ENCODE results near the gene TMEM256.

The TMEM256 gene

GRCh38 chr17:7408863-7409262 is 5.0 kb upstream of the TMEM256 start:
- H3K27me3 Mint-ChIP-seq = peaks cover 71% of the 10 kb centered on the region
- peaks cover 1% of the 10 kb centered on the region for H3K36me3 Mint-ChIP-seq
- peaks cover 12% of the 10 kb centered on the region for H3K4me1 Mint-ChIP-seq
- H3K9me3 Mint-ChIP-seq = no peaks in the 10 kb centered on the region
- no peak for DNase-seq
- CTCF ChIA-PET = interaction anchor here (0.9 kb wide), 1 partner anchor 11 kb away, joined by 3 read pairs; no protein-coding TSS in a partner anchor
- no peak overlapping the region for H3K27ac Mint-ChIP-seq
- H3K4me3 Mint-ChIP-seq = no peak overlapping the region

DNA sequence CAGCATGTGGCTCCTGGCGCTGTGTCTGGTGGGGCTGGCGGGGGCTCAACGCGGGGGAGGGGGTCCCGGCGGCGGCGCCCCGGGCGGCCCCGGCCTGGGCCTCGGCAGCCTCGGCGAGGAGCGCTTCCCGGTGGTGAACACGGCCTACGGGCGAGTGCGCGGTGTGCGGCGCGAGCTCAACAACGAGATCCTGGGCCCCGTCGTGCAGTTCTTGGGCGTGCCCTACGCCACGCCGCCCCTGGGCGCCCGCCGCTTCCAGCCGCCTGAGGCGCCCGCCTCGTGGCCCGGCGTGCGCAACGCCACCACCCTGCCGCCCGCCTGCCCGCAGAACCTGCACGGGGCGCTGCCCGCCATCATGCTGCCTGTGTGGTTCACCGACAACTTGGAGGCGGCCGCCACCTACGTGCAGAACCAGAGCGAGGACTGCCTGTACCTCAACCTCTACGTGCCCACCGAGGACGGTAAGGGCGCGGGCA is 4.4 kb upstream of the TMEM256 start:
- peaks cover 70% of the 10 kb centered on the region for H3K27me3 Mint-ChIP-seq
- peaks cover 13% of the 10 kb centered on the region for H3K4me1 Mint-ChIP-seq
- CTCF ChIA-PET = interaction anchor here (0.9 kb wide), 1 partner anchor 10 kb away, joined by 3 read pairs; no protein-coding TSS in a partner anchor
- H3K36me3 Mint-ChIP-seq = peaks cover 1% of the 10 kb centered on the region
- H3K27ac Mint-ChIP-seq = no peak overlapping the region
- no peak overlapping the region for H3K4me3 Mint-ChIP-seq
- H3K9me3 Mint-ChIP-seq = no peaks in the 10 kb centered on the region
- DNase-seq = peak; percentile 58

DNA sequence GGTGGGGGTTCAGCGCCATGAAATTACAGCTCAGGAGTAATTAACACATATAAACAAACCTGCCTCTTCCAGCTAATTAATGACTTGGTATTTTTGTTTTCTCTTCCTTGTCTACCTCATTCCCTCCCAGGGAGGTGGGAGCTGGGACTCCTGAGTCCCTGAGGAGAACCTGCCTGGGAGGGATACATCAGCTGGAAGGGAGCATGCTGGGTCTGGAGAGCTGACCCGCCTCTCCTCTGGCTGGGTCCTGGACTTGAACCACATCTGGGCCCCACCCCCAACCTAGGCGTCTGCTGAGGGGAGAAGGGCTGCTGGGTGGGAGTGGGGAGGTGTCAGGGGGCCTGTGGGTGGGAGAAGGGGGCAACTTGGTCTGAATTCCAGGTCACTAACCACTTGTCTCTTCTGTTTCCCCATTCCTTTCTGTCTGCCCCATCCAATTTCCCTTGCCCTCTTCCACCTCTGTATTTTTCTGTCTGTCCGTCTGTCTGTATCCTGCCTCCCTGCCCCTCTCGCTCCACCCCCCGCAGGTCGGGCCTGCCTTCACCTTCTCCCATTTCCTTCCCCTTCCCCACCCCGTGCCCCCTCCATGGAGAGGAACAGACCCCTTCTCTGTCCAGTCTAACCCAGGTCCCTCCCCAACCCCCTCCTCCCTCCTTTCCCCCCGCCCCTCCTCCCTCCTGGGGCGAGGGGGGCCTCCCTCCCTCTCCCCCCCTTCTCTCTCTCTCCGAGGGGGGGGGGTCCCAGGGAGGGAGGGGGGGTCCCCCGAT is 3.8 kb upstream of the TMEM256 start, which contains the start of gene NLGN2:
TSS of gene NLGN2 (plus strand) at position 361 of the 767 bp plus-strand sequence. CDS start 411 bp downstream, outside the sequence.
- Mint-ChIP-seq H3K9me3 (no peaks in the 10 kb centered on the region), H3K27ac (no peak within 1 kb of the TSS), H3K27me3 (peaks cover 64% of the 10 kb centered on the region), H3K36me3 (peaks cover 1% of the 10 kb centered on the region), H3K4me3 (peak within 1 kb of the TSS; percentile 6), H3K4me1 (peaks cover 19% of the 10 kb centered on the region)
- CTCF ChIA-PET = interaction anchor here (0.8 to 1.3 kb wide), 2 partner anchors 71 to 80 kb away, joined by 3 to 4 read pairs; partner anchors contain the start of gene ACAP1
- no peak for DNase-seq

- peaks cover 62% of the 10 kb centered on the region for H3K27me3 Mint-ChIP-seq
- H3K9me3 Mint-ChIP-seq = no peaks in the 10 kb centered on the region
- peaks cover 19% of the 10 kb centered on the region for H3K4me1 Mint-ChIP-seq
- no peak overlapping the region for H3K27ac Mint-ChIP-seq
- peak overlapping the region; percentile 4 for H3K4me3 Mint-ChIP-seq
- DNase-seq = no peak
- peaks cover 1% of the 10 kb centered on the region for H3K36me3 Mint-ChIP-seq
- CTCF ChIA-PET = interaction anchor here (0.6 to 1.3 kb wide), 3 partner anchors 71 to 154 kb away, joined by 3 to 4 read pairs (median 3); partner anchors contain the start of gene ACAP1
Measured at GRCh38 chr17:7407082-7407481, 3.2 kb upstream of the TMEM256 start.

GRCh38 chr17:7406235-7406825 is 2.4 kb upstream of the TMEM256 start:
- peak overlapping the region; percentile 40 for H3K27ac Mint-ChIP-seq

DNA sequence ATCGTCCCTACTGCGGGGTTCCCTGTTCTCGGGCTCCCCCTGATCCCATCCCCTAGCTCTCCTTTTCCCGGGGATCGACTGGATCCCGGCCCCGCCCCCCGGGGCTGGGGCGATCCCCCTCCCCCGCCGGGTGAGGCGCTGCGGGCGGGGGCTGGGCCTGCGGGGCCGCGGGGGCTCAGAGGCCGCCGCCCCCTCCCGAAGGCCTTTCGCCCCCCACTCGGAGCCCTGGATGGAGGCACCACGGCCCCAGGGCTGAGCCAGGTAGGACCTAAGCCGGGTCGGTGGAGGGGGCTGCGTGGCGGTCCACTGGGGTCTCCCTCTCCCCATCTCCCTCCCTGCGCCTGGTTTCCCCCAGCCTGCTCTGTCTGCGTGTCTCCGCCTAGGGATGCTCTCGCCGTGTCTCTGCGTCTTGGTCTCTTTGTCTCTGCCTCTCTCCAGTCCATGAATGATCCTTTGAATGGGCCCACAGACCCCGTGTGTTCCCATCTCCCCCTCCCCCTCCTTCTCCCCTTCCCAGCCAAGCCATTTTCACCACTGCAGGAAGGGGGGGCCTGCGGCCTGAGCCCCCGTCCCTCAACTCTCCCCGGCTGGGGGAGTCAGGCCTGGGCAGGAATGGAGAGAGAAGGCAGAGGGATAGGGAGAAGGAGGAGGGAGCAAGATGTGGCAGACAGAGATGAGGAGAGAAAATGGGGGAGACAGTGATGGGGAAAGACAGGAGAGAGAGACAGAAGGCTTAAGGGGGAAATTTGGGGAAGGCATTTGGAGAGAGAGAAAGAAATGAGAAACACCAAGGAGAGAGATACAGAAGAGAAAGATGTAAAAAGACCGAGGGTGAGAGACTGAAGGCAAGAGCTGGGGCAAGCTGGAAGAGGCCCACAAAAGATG is 1.7 kb upstream of the TMEM256 start:
- Mint-ChIP-seq H3K27ac (peak overlapping the region; percentile 40), H3K4me3 (peak overlapping the region; percentile 95), H3K27me3 (peaks cover 53% of the 10 kb centered on the region), H3K36me3 (peaks cover 5% of the 10 kb centered on the region), H3K9me3 (no peaks in the 10 kb centered on the region), H3K4me1 (peaks cover 22% of the 10 kb centered on the region)
- CTCF ChIA-PET = no interaction called here
- DNase-seq = no peak

More at GRCh38 chr17:7406235-7406825, 2.4 kb upstream of the TMEM256 start:
- H3K4me1 Mint-ChIP-seq = peaks cover 22% of the 10 kb centered on the region
- no peaks in the 10 kb centered on the region for H3K9me3 Mint-ChIP-seq
- CTCF ChIA-PET = interaction anchor here (0.6 to 1.3 kb wide), 2 partner anchors 82 to 155 kb away, joined by 3 to 4 read pairs; no protein-coding TSS in a partner anchor
- no peak for DNase-seq
- H3K27me3 Mint-ChIP-seq = peaks cover 61% of the 10 kb centered on the region
- peak overlapping the region; percentile 68 for H3K4me3 Mint-ChIP-seq
- peaks cover 5% of the 10 kb centered on the region for H3K36me3 Mint-ChIP-seq

DNA sequence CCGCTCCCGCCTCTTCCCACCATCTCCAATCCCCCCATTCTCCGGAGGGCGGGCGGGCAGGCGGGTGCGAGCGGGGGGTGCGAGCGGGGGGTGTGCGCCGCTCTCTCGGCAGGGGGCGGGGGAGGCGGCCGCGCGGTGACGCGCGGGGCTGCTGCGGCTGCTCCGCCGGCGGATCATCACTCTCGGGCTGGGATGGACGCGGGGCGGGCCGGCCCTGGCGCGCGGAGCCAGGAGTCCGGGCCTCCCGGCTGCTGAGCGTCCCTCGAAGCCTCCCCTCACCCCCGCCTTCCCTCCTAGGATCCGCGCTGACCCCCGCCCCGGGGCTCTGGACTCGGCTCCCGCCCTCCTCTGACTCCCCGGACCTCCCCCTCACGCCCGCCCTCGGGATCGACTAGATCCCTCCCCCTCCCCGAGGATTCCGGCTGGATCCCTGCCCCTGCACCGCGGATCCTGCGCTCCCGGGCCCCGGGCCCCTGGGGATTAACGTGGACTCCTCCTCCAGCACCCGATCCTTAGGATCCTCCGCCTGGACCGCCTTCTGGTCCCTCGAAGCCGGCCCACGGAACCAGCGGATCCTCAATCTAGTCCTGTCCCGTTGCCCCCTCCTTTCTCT is 946 bp upstream of the TMEM256 start:
- peak; percentile 81 for DNase-seq
- peak overlapping the region; percentile 95 for H3K4me3 Mint-ChIP-seq

GRCh38 chr17:7403727-7403976 is 245 bp downstream of the TMEM256 start:
- DNase-seq = no peak
- Mint-ChIP-seq H3K36me3 (peaks cover 5% of the 10 kb centered on the region), H3K4me1 (peaks cover 20% of the 10 kb centered on the region), H3K27me3 (peaks cover 41% of the 10 kb centered on the region), H3K9me3 (no peaks in the 10 kb centered on the region), H3K27ac (peak overlapping the region; percentile 92), H3K4me3 (peak overlapping the region; percentile 95)
- CTCF ChIA-PET = interaction anchor here (0.5 to 2.2 kb wide), 5 partner anchors 32 to 138 kb away, joined by 3 to 6 read pairs (median 3); partner anchors contain the start of gene TMEM102

More for the DNA sequence above, 946 bp upstream of the TMEM256 start:
- Mint-ChIP-seq H3K4me1 (peaks cover 22% of the 10 kb centered on the region), H3K36me3 (peaks cover 5% of the 10 kb centered on the region), H3K27me3 (peaks cover 50% of the 10 kb centered on the region), H3K27ac (peak overlapping the region; percentile 92), H3K9me3 (no peaks in the 10 kb centered on the region)
- CTCF ChIA-PET = interaction anchor here (1.0 to 2.2 kb wide), 3 partner anchors 30 to 35 kb away, joined by 3 to 6 read pairs (median 5); partner anchors contain the start of gene TMEM102

DNA sequence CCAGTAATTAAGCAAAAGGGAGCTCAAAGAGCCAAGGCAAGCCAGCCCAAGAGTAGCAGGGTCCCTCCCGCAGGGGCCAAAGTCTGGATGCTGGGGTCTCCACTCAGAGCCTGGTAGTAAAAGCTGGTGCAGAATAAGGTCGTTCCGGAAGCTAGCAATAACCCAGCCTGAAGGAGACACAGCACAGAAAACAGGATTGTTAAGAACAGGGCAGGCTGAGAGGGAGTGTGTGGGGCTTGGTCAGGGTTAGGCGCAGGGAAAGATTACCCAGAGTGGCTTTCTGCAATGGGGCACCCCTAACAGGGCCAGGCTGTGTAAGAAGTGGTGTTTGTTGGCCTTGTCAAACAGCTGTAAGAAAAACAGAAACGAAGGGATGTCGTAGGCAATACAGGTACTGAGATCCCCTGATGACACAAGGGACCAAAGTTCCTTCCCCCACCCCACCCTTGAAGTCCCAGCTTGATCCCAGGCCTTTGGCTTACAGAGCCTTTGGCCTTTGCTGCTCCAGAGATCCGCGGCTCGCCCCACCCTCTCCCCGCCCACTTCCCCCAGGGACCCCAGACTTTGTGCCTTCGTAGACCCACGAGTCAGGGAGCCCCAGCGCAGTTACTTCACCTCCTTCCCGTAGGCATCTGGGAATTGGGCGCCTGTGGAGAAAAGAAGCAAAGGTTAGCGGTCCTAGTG is 712 bp downstream of the TMEM256 start:
- CTCF ChIA-PET = interaction anchor here (0.5 to 2.2 kb wide), 5 partner anchors 32 to 139 kb away, joined by 3 to 6 read pairs (median 3); partner anchors contain the start of gene TMEM102
- H3K4me1 Mint-ChIP-seq = peaks cover 19% of the 10 kb centered on the region

GRCh38 chr17:7398612-7399011 is 5.3 kb downstream of the TMEM256 start:
- DNase-seq = no peak
- Mint-ChIP-seq H3K4me3 (no peak overlapping the region), H3K36me3 (peaks cover 8% of the 10 kb centered on the region), H3K27ac (no peak overlapping the region), H3K9me3 (no peaks in the 10 kb centered on the region), H3K27me3 (peaks cover 7% of the 10 kb centered on the region), H3K4me1 (peaks cover 23% of the 10 kb centered on the region)
- CTCF ChIA-PET = interaction anchor here (1.6 kb wide), 1 partner anchor 43 kb away, joined by 4 read pairs; no protein-coding TSS in a partner anchor

More for the DNA sequence above, 712 bp downstream of the TMEM256 start:
- peaks cover 5% of the 10 kb centered on the region for H3K36me3 Mint-ChIP-seq
- H3K27ac Mint-ChIP-seq = peak overlapping the region; percentile 92
- DNase-seq = peak; percentile 60
- peaks cover 39% of the 10 kb centered on the region for H3K27me3 Mint-ChIP-seq
- peak overlapping the region; percentile 95 for H3K4me3 Mint-ChIP-seq
- no peaks in the 10 kb centered on the region for H3K9me3 Mint-ChIP-seq

- Mint-ChIP-seq H3K4me3 (peak overlapping the region; percentile 37), H3K9me3 (no peaks in the 10 kb centered on the region), H3K27me3 (peaks cover 7% of the 10 kb centered on the region), H3K36me3 (peaks cover 20% of the 10 kb centered on the region), H3K27ac (no peak overlapping the region), H3K4me1 (peaks cover 33% of the 10 kb centered on the region)
- no peak for DNase-seq
- CTCF ChIA-PET = no interaction called here
Measured at GRCh38 chr17:7396147-7396546, 7.8 kb downstream of the TMEM256 start.

- Mint-ChIP-seq H3K4me1 (peaks cover 39% of the 10 kb centered on the region), H3K9me3 (no peaks in the 10 kb centered on the region), H3K36me3 (peaks cover 34% of the 10 kb centered on the region), H3K27ac (peak within 1 kb of the TSS; percentile 89), H3K27me3 (peaks cover 7% of the 10 kb centered on the region), H3K4me3 (peak within 1 kb of the TSS; percentile 94)
- peak; percentile 87 for DNase-seq
- CTCF ChIA-PET = interaction anchor here (2.3 kb wide), 1 partner anchor 42 kb away, joined by 7 read pairs; no protein-coding TSS in a partner anchor
Measured at GRCh38 chr17:7394452-7395191, 9.3 kb downstream of the TMEM256 start, which contains the start of gene PLSCR3. Gene PLSCR3, minus strand, starts transcription at chr17:7394525. Its CDS starts 415 bp downstream, at chr17:7394110.
